Measurements from ENCODE around the gene GLDN.

Gene GLDN

GRCh38 chr15:51379390-51379789 is 37.9 kb downstream of the GLDN start:
- H3K36me3 ChIP-seq (replicated peaks; ENCODE audit: insufficient read depth, low read length), result no peaks in the 10 kb centered on the region
- no peak overlapping the region for H3K4me2 ChIP-seq (ENCODE audit: low read depth, low read length)
- no peak overlapping the region for H3K27ac ChIP-seq (ENCODE audit: low read length)
- H3K4me3 ChIP-seq (ENCODE audit: low read length), result no peak overlapping the region
- no peaks in the 10 kb centered on the region for H3K4me1 ChIP-seq (ENCODE audit: low read length)
- H4K20me1 ChIP-seq (ENCODE audit: insufficient read depth, low read length), result no peaks in the 10 kb centered on the region
- no peaks in the 10 kb centered on the region for H3K9me2 ChIP-seq (replicated peaks; ENCODE audit: insufficient read depth, low read length)
- no peak for TF ChIP-seq EZH2phosphoT487 (IDR thresholded peaks at IDR 0.05; ENCODE audit: low read length)
- TF ChIP-seq EZH2 (optimal IDR thresholded peaks at IDR 0.05; ENCODE audit: low read depth, low read length), result no peak
- TF ChIP-seq CTCF (IDR thresholded peaks at IDR 0.05; ENCODE audit: low read length), result no peak
- no peak for DNase-seq
- no peak overlapping the region for H3K9ac ChIP-seq (ENCODE audit: low read length)
- no peak overlapping the region for H2AFZ ChIP-seq (ENCODE audit: low read length)
- no peaks in the 10 kb centered on the region for H3K79me2 ChIP-seq (ENCODE audit: low read length)
- H3K27me3 ChIP-seq (replicated peaks; ENCODE audit: insufficient read depth, low read length), result 0 out of 2 replicates have a peak, but pooled peaks cover 7% of the 10 kb centered on the region
- H3K9me3 ChIP-seq (replicated peaks; ENCODE audit: insufficient read depth, low read length), result no peaks in the 10 kb centered on the region
- no peaks in the 10 kb centered on the region for H3F3A ChIP-seq (ENCODE audit: insufficient read depth, low read length)

- H2AFZ ChIP-seq (ENCODE audit: low read length), result no peak overlapping the region
Measured at GRCh38 chr15:51380999-51381806, 39.7 kb downstream of the GLDN start.

GRCh38 chr15:51382787-51383186 is 41.3 kb downstream of the GLDN start:
- no peaks in the 10 kb centered on the region for H3K4me1 ChIP-seq (ENCODE audit: low read length)
- H3K4me2 ChIP-seq (ENCODE audit: low read depth, low read length), result no peak overlapping the region
- H3K79me2 ChIP-seq (ENCODE audit: low read length), result no peaks in the 10 kb centered on the region
- H3K27me3 ChIP-seq (replicated peaks; ENCODE audit: insufficient read depth, low read length), result 0 out of 2 replicates have a peak, but pooled peaks cover 7% of the 10 kb centered on the region
- no peak overlapping the region for H2AFZ ChIP-seq (ENCODE audit: low read length)
- H3K9ac ChIP-seq (ENCODE audit: low read length), result no peak overlapping the region
- no peak overlapping the region for H3K27ac ChIP-seq (ENCODE audit: low read length)
- no peak for TF ChIP-seq EZH2phosphoT487 (IDR thresholded peaks at IDR 0.05; ENCODE audit: low read length)
- TF ChIP-seq CTCF (IDR thresholded peaks at IDR 0.05; ENCODE audit: low read length), result peak; percentile 60
- peak; percentile 49 for DNase-seq
- H3F3A ChIP-seq (ENCODE audit: insufficient read depth, low read length), result no peaks in the 10 kb centered on the region
- H3K9me2 ChIP-seq (replicated peaks; ENCODE audit: insufficient read depth, low read length), result no peaks in the 10 kb centered on the region
- H3K36me3 ChIP-seq (replicated peaks; ENCODE audit: insufficient read depth, low read length), result no peaks in the 10 kb centered on the region
- no peaks in the 10 kb centered on the region for H3K9me3 ChIP-seq (replicated peaks; ENCODE audit: insufficient read depth, low read length)
- no peaks in the 10 kb centered on the region for H4K20me1 ChIP-seq (ENCODE audit: insufficient read depth, low read length)
- no peak overlapping the region for H3K4me3 ChIP-seq (ENCODE audit: low read length)

More at GRCh38 chr15:51380999-51381806, 39.7 kb downstream of the GLDN start:
- Histone ChIP-seq H3F3A (ENCODE audit: insufficient read depth, low read length) (no peaks in the 10 kb centered on the region), H3K27me3 (replicated peaks; ENCODE audit: insufficient read depth, low read length) (0 out of 2 replicates have a peak, but pooled peaks cover 7% of the 10 kb centered on the region), H3K36me3 (replicated peaks; ENCODE audit: insufficient read depth, low read length) (no peaks in the 10 kb centered on the region), H4K20me1 (ENCODE audit: insufficient read depth, low read length) (no peaks in the 10 kb centered on the region), H3K4me2 (ENCODE audit: low read depth, low read length) (no peak overlapping the region), H3K9me3 (replicated peaks; ENCODE audit: insufficient read depth, low read length) (no peaks in the 10 kb centered on the region), H3K4me3 (ENCODE audit: low read length) (no peak overlapping the region), H3K9me2 (replicated peaks; ENCODE audit: insufficient read depth, low read length) (no peaks in the 10 kb centered on the region), H3K4me1 (ENCODE audit: low read length) (no peaks in the 10 kb centered on the region), H3K27ac (ENCODE audit: low read length) (no peak overlapping the region), H3K79me2 (ENCODE audit: low read length) (no peaks in the 10 kb centered on the region), H3K9ac (ENCODE audit: low read length) (no peak overlapping the region)
- DNase-seq, result peak; percentile 79
- peak; percentile 98 for TF ChIP-seq CTCF (IDR thresholded peaks at IDR 0.05; ENCODE audit: low read length)
- no peak for TF ChIP-seq EZH2phosphoT487 (IDR thresholded peaks at IDR 0.05; ENCODE audit: low read length)
- TF ChIP-seq EZH2 (optimal IDR thresholded peaks at IDR 0.05; ENCODE audit: low read depth, low read length), result no peak
